Caco-2 (cell line): Measurements from ENCODE around the gene MMP12. TPM values are rescaled to one million over a fixed set of nuclear protein-coding genes. Genes with fewer than 3 reads are reported as not detected.
A peak's percentile ranks its signal among the peaks of the same experiment; 100 is the strongest.

ENCODE experiments used
- BruUV-seq: library from RNA; stranded (reverse); fragments of 400-500 nt; replicated peaks from 2 replicates; lab custom pipeline; 2021; lab: Mats Ljungman, UMichigan
- CTCF ChIA-PET: fragments of 300-600 bp; sonication (Branson Sonifier 250); formaldehyde crosslinking; loops from one replicate; lab custom pipeline; 2022; ENCODE audit warnings: antibody characterized with exemption; lab: Charles Lee
- POLR2A ChIA-PET: fragments of 300-600 bp; sonication (Branson Sonifier 250); formaldehyde crosslinking; loops from one replicate; lab custom pipeline; 2022; ENCODE audit warnings: antibody characterized with exemption; lab: Charles Lee
- DNase-seq, 2 experiments: peaks; one replicate each; pipeline versions ENCODE4 v3.0.0 to v3.0.0-alpha.2; 2020 to 2022
- H3K27me3 ChIP-seq: replicated peaks from 2 replicates; pipeline ENCODE4 v1.6.0; 2011; ENCODE audit warnings: low read length; ENCODE audit not compliant: control insufficient read depth, insufficient read depth
- H3K36me3 ChIP-seq: 2 replicates; pipeline ENCODE4 v1.5.1; 2011; ENCODE audit warnings: low read length; ENCODE audit not compliant: control insufficient read depth, insufficient read depth
- H3K4me1 ChIP-seq: fragments of 250-450 bp; sonication (Bioruptor Pico); 2 replicates; pipeline ENCODE4 v1.5.1; 2020; ENCODE audit warnings: mild to moderate bottlenecking
- H3K4me3 ChIP-seq: 2 replicates; pipeline ENCODE4 v1.5.1; 2011; ENCODE audit warnings: low read depth, mild to moderate bottlenecking, control low read depth, low read length
- H3K9me3 ChIP-seq: fragments of 250-450 bp; sonication (Bioruptor Pico); 2 replicates; pipeline ENCODE4 v1.5.1; 2020; ENCODE audit warnings: mild to moderate bottlenecking, moderate library complexity
- H3K27ac Mint-ChIP-seq: one replicate; pipeline ENCODE4 v1.8.0; 2022; ENCODE audit warnings: mixed read lengths; ENCODE audit not compliant: unreplicated experiment
- H3K27me3 Mint-ChIP-seq: one replicate; pipeline ENCODE4 v1.8.0; 2022; ENCODE audit warnings: mixed read lengths; ENCODE audit not compliant: insufficient read depth, unreplicated experiment
- H3K36me3 Mint-ChIP-seq: one replicate; pipeline ENCODE4 v1.8.0; 2022; ENCODE audit warnings: mild to moderate bottlenecking, mixed read lengths; ENCODE audit not compliant: insufficient read depth, unreplicated experiment
- H3K4me1 Mint-ChIP-seq: one replicate; pipeline ENCODE4 v1.8.0; 2022; ENCODE audit warnings: low read depth, mixed read lengths; ENCODE audit not compliant: unreplicated experiment
- H3K4me3 Mint-ChIP-seq: one replicate; pipeline ENCODE4 v1.8.0; 2022; ENCODE audit warnings: mild to moderate bottlenecking, moderate library complexity, mixed read lengths; ENCODE audit not compliant: unreplicated experiment
- H3K9me3 Mint-ChIP-seq: one replicate; pipeline ENCODE4 v1.8.0; 2022; ENCODE audit warnings: mixed read lengths; ENCODE audit not compliant: unreplicated experiment
- CTCF ChIP-seq, 2 experiments: fragments of 200-600 bp in 1 of 2; IDR thresholded peaks; 1 replicate in 1 of 2; 2 replicates in 1 of 2; pipeline versions ENCODE4 v1.5.1 to v1.8.0; 2011 to 2022; ENCODE audit warnings: antibody characterized with exemption in 1 of 2, control low read depth in 1 of 2, inconsistent platforms in 1 of 2, low read depth in 1 of 2, low read length in 1 of 2, mild to moderate bottlenecking in 1 of 2, moderate library complexity in 1 of 2; ENCODE audit not compliant: insufficient read depth in 1 of 2, severe bottlenecking in 1 of 2, unreplicated experiment in 1 of 2
- intact Hi-C: fragments of 100-400 bp; cut with micrococcal nuclease; formaldehyde crosslinking; loops from one replicate; pipeline ENCODE4 v1.10.0; 2022; ENCODE audit not compliant: unreplicated experiment
- total RNA-seq: library from RNA; stranded (reverse); gene quantifications from 2 replicates; pipeline ENCODE4 v1.2.3, GENCODE V29; 2022

Gene MMP12
- total RNA-seq, 1 experiment from 2014 or later, result not detected

- BruUV-seq, result no TSS peak
- ChIA-PET CTCF (interaction anchor here (0.7 to 2.5 kb wide), 10 partner anchors 8 to 182 kb away, joined by 3 to 19 read pairs (median 5); no protein-coding TSS in a partner anchor), POLR2A (interaction anchor here (1.0 kb wide), 1 partner anchor 15 kb away, joined by 3 read pairs; no protein-coding TSS in a partner anchor)
- H3K4me1 Mint-ChIP-seq, result no peaks in the 10 kb centered on the region
- no peak for TF ChIP-seq CTCF (IDR thresholded peaks at IDR 0.05; ENCODE audit: insufficient read depth in 1 of 2, low read depth in 1 of 2, low read length in 1 of 2, severe bottlenecking in 1 of 2, unreplicated experiment in 1 of 2)
- H3K36me3 Mint-ChIP-seq, result no peaks in the 10 kb centered on the region
- Histone ChIP-seq H3K36me3 (no peaks in the 10 kb centered on the region), H3K27me3 (no peaks in the 10 kb centered on the region), H3K4me3 (no peak overlapping the region), H3K4me1 (no peaks in the 10 kb centered on the region), H3K9me3 (0 out of 2 replicates have a peak, but pooled peaks cover 3% of the 10 kb centered on the region)
- H3K9me3 Mint-ChIP-seq, result no peaks in the 10 kb centered on the region
- H3K27ac Mint-ChIP-seq, result no peak overlapping the region
- intact Hi-C loops, result no loop called here
- no peak overlapping the region for H3K4me3 Mint-ChIP-seq
- no peak for DNase-seq
- no peaks in the 10 kb centered on the region for H3K27me3 Mint-ChIP-seq
Measured at GRCh38 chr11:102915044-102915375, 40.2 kb upstream of the MMP12 start.

GRCh38 chr11:102914238-102915043 is 39.7 kb upstream of the MMP12 start:
- Mint-ChIP-seq H3K36me3 (no peaks in the 10 kb centered on the region), H3K27ac (no peak overlapping the region), H3K9me3 (peaks cover under 1% of the 10 kb centered on the region), H3K4me3 (no peak overlapping the region), H3K4me1 (no peaks in the 10 kb centered on the region), H3K27me3 (no peaks in the 10 kb centered on the region)
- peak; percentile 79 to 88 for TF ChIP-seq CTCF (IDR thresholded peaks at IDR 0.05; ENCODE audit: insufficient read depth in 1 of 2, low read depth in 1 of 2, low read length in 1 of 2, severe bottlenecking in 1 of 2, unreplicated experiment in 1 of 2)
- H3K4me3 ChIP-seq, result no peak overlapping the region
- no peaks in the 10 kb centered on the region for H3K4me1 ChIP-seq
- intact Hi-C loops, result loop anchor here (1.0 kb wide), 3 partner anchors 27 to 181 kb away; no protein-coding TSS in a partner anchor
- peak in 1 of 2 experiments; percentile 58 for DNase-seq
- ChIA-PET POLR2A (interaction anchor here (1.0 kb wide), 1 partner anchor 15 kb away, joined by 3 read pairs; no protein-coding TSS in a partner anchor), CTCF (interaction anchor here (0.6 to 2.5 kb wide), 11 partner anchors 9 to 181 kb away, joined by 3 to 19 read pairs (median 5); no protein-coding TSS in a partner anchor)
- H3K36me3 ChIP-seq, result no peaks in the 10 kb centered on the region
- no peaks in the 10 kb centered on the region for H3K27me3 ChIP-seq
- 0 out of 2 replicates have a peak, but pooled peaks cover 3% of the 10 kb centered on the region for H3K9me3 ChIP-seq
- BruUV-seq, result no TSS peak

- H3K27ac Mint-ChIP-seq, result no peak overlapping the region
- H3K4me3 Mint-ChIP-seq, result no peak overlapping the region
- POLR2A ChIA-PET, result no interaction called here
- no TSS peak for BruUV-seq
- intact Hi-C loops, result no loop called here
- H3K9me3 Mint-ChIP-seq, result peaks cover 17% of the 10 kb centered on the region
- H3K9me3 ChIP-seq, result 0 out of 2 replicates have a peak, but pooled peaks cover 3% of the 10 kb centered on the region
- H3K36me3 Mint-ChIP-seq, result no peaks in the 10 kb centered on the region
- H3K36me3 ChIP-seq, result no peaks in the 10 kb centered on the region
- TF ChIP-seq CTCF (IDR thresholded peaks at IDR 0.05; ENCODE audit: insufficient read depth in 1 of 2, low read depth in 1 of 2, low read length in 1 of 2, severe bottlenecking in 1 of 2, unreplicated experiment in 1 of 2), result no peak
- no peak for DNase-seq
- H3K27me3 ChIP-seq, result no peaks in the 10 kb centered on the region
- H3K4me1 Mint-ChIP-seq, result no peaks in the 10 kb centered on the region
- H3K4me1 ChIP-seq, result no peaks in the 10 kb centered on the region
- H3K4me3 ChIP-seq, result no peak overlapping the region
- CTCF ChIA-PET, result interaction anchor here (1.1 to 1.2 kb wide), 2 partner anchors 29 to 30 kb away, joined by 3 read pairs; no protein-coding TSS in a partner anchor
- H3K27me3 Mint-ChIP-seq, result peaks cover 3% of the 10 kb centered on the region
Measured at GRCh38 chr11:102912482-102912830, 37.7 kb upstream of the MMP12 start.
